Stimulated activated CD4-positive, alpha-beta T cell treated with anti-CD3 and anti-CD28 coated beads, Interleukin-1b, Interleukin-23, amount 100 ng/mL, for 1 hour (primary cell): ENCODE data around the gene AFAP1.

Source experiments
- DNase-seq, 2 donors: peaks; one replicate each; pipeline ENCODE4 v3.0.0-alpha.2; 2020; ENCODE audit warnings: low read depth in 2 of 2

AFAP1 gene

GRCh38 chr4:7785017-7785416 lies 154.6 kb downstream of the AFAP1 start:
- no peak for DNase-seq

DNA sequence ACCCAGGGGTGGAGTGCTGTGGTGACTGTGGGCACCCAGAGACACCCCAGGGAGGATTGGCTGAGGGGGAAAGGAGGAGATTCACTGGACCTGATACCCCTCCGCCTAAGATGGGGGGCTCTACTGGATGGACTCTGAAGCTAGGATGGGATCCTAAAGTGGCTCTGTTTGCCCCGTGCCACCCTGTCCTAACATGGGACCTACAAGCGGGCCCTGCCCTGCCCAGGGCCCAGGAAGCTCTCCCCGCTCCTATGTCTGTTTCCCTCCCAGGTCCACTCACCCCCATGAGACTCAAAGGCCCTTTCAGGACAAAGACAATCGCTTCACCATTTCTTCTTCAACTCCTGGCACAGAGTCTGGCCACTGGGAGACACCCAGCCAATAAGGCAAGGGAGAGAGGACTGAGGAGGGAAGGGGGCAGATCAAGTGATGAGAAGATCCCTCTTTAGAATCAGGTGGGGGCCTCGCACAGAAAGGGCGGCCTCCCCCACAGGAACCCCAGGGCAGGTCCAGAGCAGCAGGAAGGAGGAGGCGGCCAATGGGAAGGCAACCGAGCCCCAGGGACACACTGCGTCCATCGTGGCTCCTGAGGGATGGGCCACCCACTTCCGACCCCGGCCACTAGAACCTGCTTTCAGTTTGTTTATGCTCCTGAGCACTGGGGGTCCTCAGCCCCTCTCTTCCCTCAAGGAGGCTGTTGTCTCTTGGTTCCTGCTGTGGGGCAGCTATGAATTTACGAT lies 155.4 kb downstream of the AFAP1 start:
- DNase-seq, result no peak

GRCh38 chr4:7783541-7783940 lies 156.1 kb downstream of the AFAP1 start:
- no peak for DNase-seq

DNA sequence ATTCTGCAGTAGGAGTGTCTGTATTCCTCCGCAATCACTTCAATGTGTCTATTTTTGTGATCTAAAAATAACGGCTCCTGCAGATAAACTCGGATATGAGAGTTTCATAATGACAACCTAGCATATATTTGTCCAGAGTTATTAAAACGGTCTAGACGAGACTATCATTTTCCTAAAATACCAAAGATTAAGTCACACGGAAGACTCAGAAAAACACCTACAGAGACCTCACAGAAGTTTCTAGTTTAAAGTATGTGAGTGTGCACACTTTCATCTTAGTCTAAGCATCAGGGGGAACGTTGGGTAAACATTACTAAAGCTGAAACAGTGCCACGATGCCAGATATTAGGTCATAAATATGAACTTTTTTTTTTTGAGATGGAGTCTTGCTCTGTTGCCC lies 156.9 kb downstream of the AFAP1 start:
- no peak for DNase-seq

GRCh38 chr4:7781993-7782392 lies 157.7 kb downstream of the AFAP1 start:
- DNase-seq, result no peak

- no peak for DNase-seq
Measured at GRCh38 chr4:7781366-7781765, 158.3 kb downstream of the AFAP1 start.

DNA sequence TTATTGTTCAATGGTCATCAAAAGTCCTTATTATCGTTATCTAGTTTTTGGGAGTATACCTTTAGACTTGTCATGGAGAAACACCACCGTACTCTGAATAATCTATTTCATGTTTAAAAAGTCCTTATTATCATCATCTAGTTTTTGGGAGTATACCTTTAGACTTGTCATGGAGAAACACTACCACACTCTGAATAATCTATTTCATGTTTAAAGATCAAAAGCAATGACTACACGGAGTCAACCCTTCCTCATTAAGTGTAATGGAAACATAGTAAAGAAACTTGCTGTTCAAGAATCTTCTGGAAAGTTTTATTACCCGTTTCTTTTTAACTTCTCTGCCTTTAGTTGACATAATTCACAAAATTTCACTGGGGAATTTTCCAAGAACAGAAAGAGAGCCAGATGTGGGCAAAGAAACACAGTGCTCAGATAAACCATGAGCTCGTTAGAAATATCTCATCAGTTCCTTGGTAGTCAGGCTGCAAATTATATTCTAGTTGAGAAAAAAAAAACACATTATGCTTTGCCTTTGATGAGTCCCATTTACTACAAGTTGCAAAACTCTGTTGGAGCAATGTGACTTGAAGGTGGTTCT lies 158.8 kb downstream of the AFAP1 start:
- no peak for DNase-seq

GRCh38 chr4:7779432-7779768 lies 160.3 kb downstream of the AFAP1 start:
- DNase-seq, result no peak

- DNase-seq, result no peak
Measured at GRCh38 chr4:7778510-7779431, 160.9 kb downstream of the AFAP1 start.

GRCh38 chr4:7777871-7778509 lies 161.7 kb downstream of the AFAP1 start:
- DNase-seq, result no peak

DNA sequence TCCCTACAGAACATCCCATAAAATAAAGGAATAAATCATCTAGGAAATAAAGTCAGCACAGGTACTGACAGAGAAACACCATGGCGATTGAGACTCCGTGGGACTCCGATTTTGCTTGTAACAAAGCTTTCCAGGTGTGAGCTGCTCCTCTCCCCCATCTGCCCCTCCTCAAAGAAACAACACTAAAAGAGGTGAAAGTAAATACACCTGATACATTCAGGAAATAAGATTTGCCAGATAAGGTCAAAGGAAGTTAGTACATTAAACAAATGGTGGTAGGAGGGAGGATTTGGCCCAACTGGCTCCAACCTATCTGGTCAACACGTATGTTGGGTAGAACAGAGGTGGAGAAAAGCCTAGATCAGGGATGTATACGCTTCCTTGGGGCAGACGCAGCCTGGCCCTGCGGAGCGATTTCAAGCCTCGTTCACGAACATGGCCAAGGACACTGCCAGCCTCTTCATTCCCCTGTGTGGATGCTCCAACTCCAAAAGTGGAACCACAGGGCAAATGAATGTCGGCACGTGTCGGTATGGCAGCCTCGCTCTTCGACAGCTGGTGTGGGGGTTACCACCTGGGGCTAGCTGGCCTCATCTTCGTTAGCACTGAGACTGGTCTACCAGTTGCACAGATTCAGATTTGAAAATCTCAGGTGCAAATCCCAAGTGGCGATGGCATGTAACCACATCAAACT lies 162.5 kb downstream of the AFAP1 start:
- no peak for DNase-seq

- no peak for DNase-seq
Measured at GRCh38 chr4:7775396-7775795, 164.3 kb downstream of the AFAP1 start.

DNA sequence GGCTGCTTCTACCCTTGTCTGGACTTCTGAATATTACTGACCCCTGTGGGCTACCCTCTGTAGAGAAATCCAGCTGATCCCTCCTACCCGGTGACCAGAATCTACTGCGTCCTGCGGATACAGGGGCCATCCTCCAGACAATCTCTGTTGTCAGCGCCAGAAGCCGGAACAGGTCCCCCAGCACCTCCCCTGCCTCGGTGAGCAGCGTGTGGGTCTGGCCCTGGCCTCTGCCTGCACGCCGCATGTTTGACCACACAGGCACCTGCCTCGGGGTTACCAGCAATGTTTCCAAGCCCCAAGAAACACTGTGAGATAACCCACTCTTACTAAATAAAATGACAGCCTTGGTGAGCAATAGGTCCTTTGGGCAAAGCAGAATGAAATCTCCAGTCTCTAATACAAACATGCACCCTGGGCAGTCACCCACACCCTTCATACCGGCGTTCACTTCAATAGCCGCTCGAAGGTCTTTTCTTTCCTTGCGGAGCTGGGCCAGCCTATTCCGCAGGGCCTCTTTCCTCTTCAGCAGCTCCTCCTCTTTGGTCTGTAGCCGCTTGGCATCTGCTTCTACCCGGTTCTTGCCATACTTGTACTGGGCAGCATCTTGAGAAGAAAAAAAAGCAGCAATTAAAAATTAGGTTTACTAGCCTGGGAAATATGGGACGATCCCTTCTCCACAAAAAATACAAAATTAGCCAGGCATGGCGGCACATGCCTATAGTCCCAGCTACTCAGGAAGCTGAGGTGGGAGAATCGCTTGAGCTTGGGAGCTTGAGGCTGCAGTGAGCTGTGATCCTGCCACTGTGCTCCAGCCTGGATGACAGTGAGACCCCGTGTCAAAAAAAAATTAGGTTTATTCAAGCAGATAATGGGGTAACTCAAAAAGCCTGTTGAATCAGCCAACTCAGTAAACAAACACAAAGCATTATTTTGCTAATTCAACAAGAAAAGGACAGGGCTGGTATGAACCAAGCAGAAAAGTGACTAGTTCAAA lies 165.1 kb downstream of the AFAP1 start:
- no peak for DNase-seq

DNA sequence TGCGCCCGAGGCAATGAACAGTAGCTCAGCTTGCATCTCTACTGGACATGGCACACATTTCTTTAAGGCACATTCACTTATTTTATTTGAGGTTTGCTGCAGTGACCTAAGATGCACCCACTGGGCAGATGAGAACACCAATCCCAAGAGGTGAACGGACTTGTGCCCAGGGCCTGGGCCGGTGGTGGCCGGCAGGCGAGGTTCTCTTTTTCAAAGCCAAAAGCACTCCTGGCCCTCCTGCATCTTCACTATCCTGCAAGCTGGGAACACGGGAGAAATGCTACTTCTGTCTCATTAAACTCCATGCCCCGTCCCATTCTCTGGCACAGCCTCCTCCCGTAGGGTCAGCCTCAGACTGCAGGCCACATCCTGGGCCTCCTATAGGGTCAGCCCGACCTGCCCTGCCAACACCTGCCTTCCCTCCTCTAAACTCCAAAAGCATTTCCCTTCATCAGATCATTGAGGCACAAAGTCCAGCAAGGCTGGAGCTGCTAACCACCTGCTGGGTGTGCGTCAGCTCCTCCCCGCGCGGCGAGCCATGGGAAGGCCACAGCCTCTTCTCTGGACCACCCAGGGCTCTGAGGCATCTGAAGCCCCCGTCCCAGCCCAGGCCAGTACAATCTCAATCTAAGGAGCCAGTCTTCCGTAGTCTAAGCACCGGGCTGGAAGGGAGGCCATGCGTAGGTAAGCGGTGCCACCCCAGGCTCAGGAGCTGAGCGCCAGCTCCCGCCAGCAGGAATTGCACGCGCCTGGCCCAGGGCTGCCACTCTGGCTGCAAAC lies 166.1 kb downstream of the AFAP1 start:
- no peak for DNase-seq

- DNase-seq, result no peak
Measured at GRCh38 chr4:7772711-7773385, 166.8 kb downstream of the AFAP1 start.

DNA sequence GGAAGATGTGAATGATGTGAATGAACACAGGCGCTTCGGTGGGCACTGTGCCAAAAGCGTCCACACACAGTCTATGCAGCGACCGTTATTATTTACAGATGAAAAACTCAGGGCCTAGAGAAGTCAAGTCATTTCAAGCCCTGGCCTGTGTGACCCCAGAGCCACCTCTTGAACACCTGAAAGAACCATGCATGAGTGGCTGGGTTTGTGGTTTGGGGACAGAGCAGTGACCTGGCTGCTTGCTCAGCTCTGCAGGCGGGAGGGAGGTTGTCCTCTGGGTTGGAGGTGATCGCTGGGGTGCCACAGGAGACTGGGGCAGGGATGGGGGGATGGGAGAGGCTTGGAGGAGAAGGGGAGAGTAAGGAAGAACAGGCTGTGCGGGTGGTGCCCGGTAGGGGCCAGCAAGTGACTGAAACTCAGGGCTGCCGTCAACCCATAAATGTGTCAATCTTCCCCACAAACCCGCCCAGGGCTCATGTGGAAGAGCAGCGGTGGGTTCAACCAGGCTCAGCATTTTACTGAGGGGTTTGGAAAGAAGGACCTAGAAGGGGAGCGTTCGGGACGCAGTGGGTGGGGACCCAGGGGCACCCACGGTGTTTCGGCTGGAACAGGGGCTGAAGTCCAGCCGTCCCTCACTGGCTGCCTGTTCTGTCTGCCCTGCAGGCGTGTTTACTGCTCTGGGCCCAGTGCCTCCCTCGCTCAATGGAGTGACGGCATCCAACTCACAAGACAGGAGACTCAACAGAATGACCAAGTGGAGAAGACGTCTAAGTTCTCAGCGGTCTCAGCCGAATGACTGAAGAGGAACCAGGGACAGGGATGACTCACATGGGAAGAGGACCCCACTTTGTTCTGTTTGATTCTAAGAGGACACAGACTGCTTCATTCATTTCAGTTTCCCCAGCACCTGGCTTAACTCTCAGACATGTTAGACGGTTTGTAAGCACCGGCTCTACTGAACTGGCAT lies 167.8 kb downstream of the AFAP1 start:
- DNase-seq, result no peak

GRCh38 chr4:7771056-7771455 lies 168.6 kb downstream of the AFAP1 start:
- DNase-seq, result no peak
